Measurements from ENCODE around the gene ZNF750.

Gene ZNF750

GRCh38 chr17:82868715-82869131 lies 28.9 kb upstream of the ZNF750 start:
- TF ChIP-seq CTCF (conservative IDR thresholded peaks at IDR 0.05; ENCODE audit: low read depth): no peak
- H3K27ac ChIP-seq: no peak overlapping the region
- ChIA-PET CTCF (no interaction called here), POLR2A (ENCODE audit: low non-redundant PET) (no interaction called here)
- no peak for DNase-seq (ENCODE audit: low spot score)

GRCh38 chr17:82867763-82868325 lies 28.0 kb upstream of the ZNF750 start:
- POLR2A ChIA-PET (ENCODE audit: low non-redundant PET): no interaction called here
- TF ChIP-seq CTCF (conservative IDR thresholded peaks at IDR 0.05; ENCODE audit: low read depth): no peak
- CTCF ChIA-PET: no interaction called here
- DNase-seq (ENCODE audit: low spot score): no peak
- peak overlapping the region; percentile 45 for H3K27ac ChIP-seq

GRCh38 chr17:82866590-82867191 lies 26.9 kb upstream of the ZNF750 start:
- POLR2A ChIA-PET (ENCODE audit: low non-redundant PET): interaction anchor here (1.3 kb wide), 1 partner anchor 9 kb away, joined by 3 read pairs; no protein-coding TSS in a partner anchor
- CTCF ChIA-PET: no interaction called here
- DNase-seq (ENCODE audit: low spot score): no peak
- TF ChIP-seq CTCF (conservative IDR thresholded peaks at IDR 0.05; ENCODE audit: low read depth): no peak
- peak overlapping the region; percentile 45 for H3K27ac ChIP-seq

GRCh38 chr17:82865774-82866395 lies 26.1 kb upstream of the ZNF750 start:
- TF ChIP-seq CTCF (conservative IDR thresholded peaks at IDR 0.05; ENCODE audit: low read depth): no peak
- POLR2A ChIA-PET (ENCODE audit: low non-redundant PET): interaction anchor here (1.3 kb wide), 1 partner anchor 10 kb away, joined by 3 read pairs; no protein-coding TSS in a partner anchor
- H3K27ac ChIP-seq: peak overlapping the region; percentile 45
- DNase-seq (ENCODE audit: low spot score): no peak
- CTCF ChIA-PET: interaction anchor here (0.5 kb wide), 1 partner anchor 1025 kb away, joined by 3 read pairs; no protein-coding TSS in a partner anchor

- CTCF ChIA-PET: no interaction called here
Measured at GRCh38 chr17:82865274-82865673, 25.5 kb upstream of the ZNF750 start.

More at GRCh38 chr17:82865274-82865673, 25.5 kb upstream of the ZNF750 start:
- POLR2A ChIA-PET (ENCODE audit: low non-redundant PET): interaction anchor here (1.3 kb wide), 1 partner anchor 10 kb away, joined by 3 read pairs; no protein-coding TSS in a partner anchor
- no peak for DNase-seq (ENCODE audit: low spot score)
- no peak overlapping the region for H3K27ac ChIP-seq
- TF ChIP-seq CTCF (conservative IDR thresholded peaks at IDR 0.05; ENCODE audit: low read depth): no peak

All from RWPE1 (cell line).